ENCODE data around the gene ARHGAP21. TPM values are rescaled to one million over a fixed set of nuclear protein-coding genes. Genes with fewer than 3 reads are reported as not detected.

Gene ARHGAP21
- total RNA-seq, 1 donor from 2014 or later: 62.1 TPM

- Histone ChIP-seq H3K27ac (ENCODE audit: low read depth, low read length) (no peak overlapping the region), H3K27me3 (ENCODE audit: control insufficient read depth in 3 of 3, insufficient read depth in 3 of 3, low read length in 3 of 3) (no peaks in the 10 kb centered on the region), H3K4me1 (ENCODE audit: control insufficient read depth in 3 of 3, insufficient read depth in 3 of 3, low read length in 3 of 3) (peaks cover 20 to 30% (median 24%) of the 10 kb centered on the region in 3 donors), H3K9me3 (ENCODE audit: control insufficient read depth in 3 of 3, low read length in 3 of 3) (no peaks in the 10 kb centered on the region), H3K36me3 (ENCODE audit: control insufficient read depth in 3 of 3, insufficient read depth in 3 of 3, low read length in 3 of 3) (no peaks in the 10 kb centered on the region), H3K9ac (ENCODE audit: low read depth in 1 of 3, low read length in 3 of 3) (no peak overlapping the region), H3K4me3 (ENCODE audit: low read length in 3 of 3) (no peak overlapping the region)
These were observed 29.6 kb downstream of the ARHGAP21 start for GRCh38 chr10:24694086-24694485.

- Histone ChIP-seq H3K36me3 (ENCODE audit: control insufficient read depth in 3 of 3, insufficient read depth in 3 of 3, low read length in 3 of 3) (no peaks in the 10 kb centered on the region), H3K9ac (ENCODE audit: low read depth in 1 of 3, low read length in 3 of 3) (no peak overlapping the region), H3K27ac (ENCODE audit: low read depth, low read length) (no peak overlapping the region), H3K4me3 (ENCODE audit: low read length in 3 of 3) (peak overlapping the region in 1 of 3 donors; percentile 14), H3K9me3 (ENCODE audit: control insufficient read depth in 3 of 3, low read length in 3 of 3) (no peaks in the 10 kb centered on the region), H3K27me3 (ENCODE audit: control insufficient read depth in 3 of 3, insufficient read depth in 3 of 3, low read length in 3 of 3) (no peaks in the 10 kb centered on the region), H3K4me1 (ENCODE audit: control insufficient read depth in 3 of 3, insufficient read depth in 3 of 3, low read length in 3 of 3) (peaks cover 19 to 22% (median 20%) of the 10 kb centered on the region in 3 donors)
These were observed 32.6 kb downstream of the ARHGAP21 start for GRCh38 chr10:24690961-24691512.

DNA sequence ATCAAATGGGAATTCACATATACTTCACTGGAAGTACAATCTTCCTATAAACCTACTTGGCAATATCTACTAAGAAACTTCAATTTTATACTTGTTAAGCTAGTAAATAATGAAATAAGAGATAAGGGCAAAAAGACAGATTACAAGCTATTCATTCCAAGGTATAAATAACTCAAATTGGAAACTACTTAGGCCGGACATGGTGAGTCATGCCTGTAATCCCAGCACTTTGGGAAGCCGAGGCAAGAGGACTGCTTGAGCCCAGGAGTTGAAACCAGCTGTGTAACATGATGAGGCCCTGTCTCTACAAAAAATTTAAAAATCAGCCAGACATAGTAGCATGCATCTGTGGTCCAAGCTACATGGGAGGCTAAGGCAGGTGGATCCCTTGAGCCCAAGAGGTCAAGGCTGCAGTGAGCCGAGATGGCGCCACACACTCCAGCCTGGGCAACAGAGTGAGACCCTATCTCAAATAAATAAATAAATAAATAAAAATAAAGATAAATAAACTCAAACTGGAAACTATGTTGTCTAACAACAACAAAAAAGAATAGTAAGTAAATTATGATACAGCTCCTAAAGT is 37.6 kb downstream of the ARHGAP21 start:
- Histone ChIP-seq H3K9ac (ENCODE audit: low read depth in 1 of 3, low read length in 3 of 3) (no peak overlapping the region), H3K4me1 (ENCODE audit: control insufficient read depth in 3 of 3, insufficient read depth in 3 of 3, low read length in 3 of 3) (peaks cover 11 to 12% (median 11%) of the 10 kb centered on the region in 3 donors), H3K36me3 (ENCODE audit: control insufficient read depth in 3 of 3, insufficient read depth in 3 of 3, low read length in 3 of 3) (no peaks in the 10 kb centered on the region), H3K9me3 (ENCODE audit: control insufficient read depth in 3 of 3, low read length in 3 of 3) (no peaks in the 10 kb centered on the region), H3K27ac (ENCODE audit: low read depth, low read length) (no peak overlapping the region), H3K4me3 (ENCODE audit: low read length in 3 of 3) (no peak overlapping the region), H3K27me3 (ENCODE audit: control insufficient read depth in 3 of 3, insufficient read depth in 3 of 3, low read length in 3 of 3) (no peaks in the 10 kb centered on the region)

DNA sequence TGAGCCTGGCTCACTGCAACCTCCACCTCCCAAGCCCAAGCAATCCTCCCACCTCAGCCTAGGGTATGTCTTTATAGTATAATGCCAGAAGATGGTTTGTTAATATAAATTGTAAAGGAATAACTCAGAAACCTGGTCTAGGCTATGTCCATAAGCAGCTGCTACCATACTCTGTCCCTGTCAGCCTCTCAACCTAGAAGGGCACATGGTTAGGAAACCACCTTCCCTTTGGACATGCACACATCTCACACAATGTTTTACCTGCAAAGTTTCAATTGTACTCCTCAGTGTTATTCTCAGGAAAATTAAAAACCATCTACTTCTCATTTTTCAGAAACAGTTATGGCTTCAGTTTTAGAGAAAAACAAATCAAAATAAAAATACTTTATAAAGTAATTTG is 40.1 kb downstream of the ARHGAP21 start:
- H3K9ac ChIP-seq (ENCODE audit: low read depth in 1 of 3, low read length in 3 of 3): no peak overlapping the region
- no peak overlapping the region for H3K4me3 ChIP-seq (ENCODE audit: low read length in 3 of 3)
- no peaks in the 10 kb centered on the region for H3K36me3 ChIP-seq (ENCODE audit: control insufficient read depth in 3 of 3, insufficient read depth in 3 of 3, low read length in 3 of 3)
- no peak overlapping the region for H3K27ac ChIP-seq (ENCODE audit: low read depth, low read length)
- H3K27me3 ChIP-seq (ENCODE audit: control insufficient read depth in 3 of 3, insufficient read depth in 3 of 3, low read length in 3 of 3): no peaks in the 10 kb centered on the region
- no peaks in the 10 kb centered on the region for H3K9me3 ChIP-seq (ENCODE audit: control insufficient read depth in 3 of 3, low read length in 3 of 3)
- H3K4me1 ChIP-seq (ENCODE audit: control insufficient read depth in 3 of 3, insufficient read depth in 3 of 3, low read length in 3 of 3): peaks cover 13 to 16% (median 13%) of the 10 kb centered on the region in 3 donors

- Histone ChIP-seq H3K27me3 (ENCODE audit: control insufficient read depth in 3 of 3, insufficient read depth in 3 of 3, low read length in 3 of 3) (no peaks in the 10 kb centered on the region), H3K27ac (ENCODE audit: low read depth, low read length) (peak overlapping the region; percentile 1), H3K9me3 (ENCODE audit: control insufficient read depth in 3 of 3, low read length in 3 of 3) (no peaks in the 10 kb centered on the region), H3K4me1 (ENCODE audit: control insufficient read depth in 3 of 3, insufficient read depth in 3 of 3, low read length in 3 of 3) (peaks cover 13 to 14% (median 13%) of the 10 kb centered on the region in 3 donors), H3K36me3 (ENCODE audit: control insufficient read depth in 3 of 3, insufficient read depth in 3 of 3, low read length in 3 of 3) (no peaks in the 10 kb centered on the region), H3K4me3 (ENCODE audit: low read length in 3 of 3) (no peak overlapping the region), H3K9ac (ENCODE audit: low read depth in 1 of 3, low read length in 3 of 3) (peak overlapping the region in 1 of 3 donors; percentile 40)
These were observed 42.1 kb downstream of the ARHGAP21 start for GRCh38 chr10:24681572-24682088.

DNA sequence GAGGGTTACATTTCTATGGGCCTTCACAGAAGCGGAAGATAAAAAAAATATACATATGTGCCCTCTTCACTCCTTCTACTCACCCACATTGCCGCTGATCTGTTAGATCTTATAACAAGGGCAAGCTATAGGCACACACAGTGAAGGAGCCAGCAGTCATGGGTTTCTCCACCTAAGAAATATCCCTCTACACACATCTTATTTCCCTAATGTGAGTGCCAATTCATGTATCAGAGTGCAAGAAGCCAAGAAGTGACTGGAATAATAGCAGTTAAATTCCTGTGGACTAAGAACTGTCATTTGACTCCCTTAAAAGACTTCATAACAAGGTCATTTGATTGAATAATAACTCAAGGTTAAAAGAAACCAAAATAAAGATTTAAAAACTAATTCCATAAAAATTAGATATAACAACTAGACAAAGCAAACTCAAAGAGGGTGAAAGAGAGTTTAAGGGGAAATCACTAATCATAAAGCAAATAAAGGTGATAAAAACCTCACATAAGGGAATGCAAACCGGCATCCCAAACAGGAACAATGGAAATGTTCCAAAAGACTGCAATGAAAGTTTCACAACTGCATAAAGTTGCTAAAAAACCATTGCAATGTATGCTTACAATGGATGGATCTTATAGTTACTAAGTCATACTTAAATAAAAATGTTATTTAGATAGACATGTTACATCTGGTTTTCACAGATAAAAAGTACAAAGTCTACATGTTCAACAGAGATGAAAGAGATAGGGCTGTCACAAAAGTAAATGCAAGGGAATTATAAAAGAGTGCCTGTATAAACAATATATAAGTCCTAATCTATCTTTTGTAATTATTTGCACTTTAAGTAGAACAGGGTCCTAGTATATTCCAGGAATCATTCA is 42.8 kb downstream of the ARHGAP21 start:
- peak overlapping the region in 1 of 3 donors; percentile 29 for H3K4me3 ChIP-seq (ENCODE audit: low read length in 3 of 3)
- H3K9me3 ChIP-seq (ENCODE audit: control insufficient read depth in 3 of 3, low read length in 3 of 3): no peaks in the 10 kb centered on the region
- peak overlapping the region; percentile 25 for H3K27ac ChIP-seq (ENCODE audit: low read depth, low read length)
- peaks cover 11 to 13% (median 12%) of the 10 kb centered on the region in 3 donors for H3K4me1 ChIP-seq (ENCODE audit: control insufficient read depth in 3 of 3, insufficient read depth in 3 of 3, low read length in 3 of 3)
- H3K36me3 ChIP-seq (ENCODE audit: control insufficient read depth in 3 of 3, insufficient read depth in 3 of 3, low read length in 3 of 3): no peaks in the 10 kb centered on the region
- peak overlapping the region in 1 of 3 donors; percentile 41 for H3K9ac ChIP-seq (ENCODE audit: low read depth in 1 of 3, low read length in 3 of 3)
- no peaks in the 10 kb centered on the region for H3K27me3 ChIP-seq (ENCODE audit: control insufficient read depth in 3 of 3, insufficient read depth in 3 of 3, low read length in 3 of 3)

- Histone ChIP-seq H3K27me3 (ENCODE audit: control insufficient read depth in 3 of 3, insufficient read depth in 3 of 3, low read length in 3 of 3) (no peaks in the 10 kb centered on the region), H3K9me3 (ENCODE audit: control insufficient read depth in 3 of 3, low read length in 3 of 3) (no peaks in the 10 kb centered on the region), H3K4me1 (ENCODE audit: control insufficient read depth in 3 of 3, insufficient read depth in 3 of 3, low read length in 3 of 3) (peaks cover 11 to 13% (median 12%) of the 10 kb centered on the region in 3 donors), H3K36me3 (ENCODE audit: control insufficient read depth in 3 of 3, insufficient read depth in 3 of 3, low read length in 3 of 3) (no peaks in the 10 kb centered on the region), H3K27ac (ENCODE audit: low read depth, low read length) (no peak overlapping the region), H3K9ac (ENCODE audit: low read depth in 1 of 3, low read length in 3 of 3) (no peak overlapping the region), H3K4me3 (ENCODE audit: low read length in 3 of 3) (no peak overlapping the region)
These were observed 44.9 kb downstream of the ARHGAP21 start for GRCh38 chr10:24678757-24679156.

- Histone ChIP-seq H3K4me1 (ENCODE audit: control insufficient read depth in 3 of 3, insufficient read depth in 3 of 3, low read length in 3 of 3) (peaks cover 0 to 3% (median 0%) of the 10 kb centered on the region in 3 donors), H3K36me3 (ENCODE audit: control insufficient read depth in 3 of 3, insufficient read depth in 3 of 3, low read length in 3 of 3) (no peaks in the 10 kb centered on the region), H3K27ac (ENCODE audit: low read depth, low read length) (no peak overlapping the region), H3K9me3 (ENCODE audit: control insufficient read depth in 3 of 3, low read length in 3 of 3) (no peaks in the 10 kb centered on the region), H3K4me3 (ENCODE audit: low read length in 3 of 3) (no peak overlapping the region), H3K9ac (ENCODE audit: low read depth in 1 of 3, low read length in 3 of 3) (no peak overlapping the region), H3K27me3 (ENCODE audit: control insufficient read depth in 3 of 3, insufficient read depth in 3 of 3, low read length in 3 of 3) (no peaks in the 10 kb centered on the region)
These were observed 48.6 kb downstream of the ARHGAP21 start for GRCh38 chr10:24674892-24675632.

- H3K27ac ChIP-seq (ENCODE audit: low read depth, low read length): no peak overlapping the region
- no peaks in the 10 kb centered on the region for H3K9me3 ChIP-seq (ENCODE audit: control insufficient read depth in 3 of 3, low read length in 3 of 3)
- no peak overlapping the region for H3K4me3 ChIP-seq (ENCODE audit: low read length in 3 of 3)
- H3K9ac ChIP-seq (ENCODE audit: low read depth in 1 of 3, low read length in 3 of 3): no peak overlapping the region
- no peaks in the 10 kb centered on the region for H3K27me3 ChIP-seq (ENCODE audit: control insufficient read depth in 3 of 3, insufficient read depth in 3 of 3, low read length in 3 of 3)
- peaks cover 0 to 3% (median 0%) of the 10 kb centered on the region in 3 donors for H3K4me1 ChIP-seq (ENCODE audit: control insufficient read depth in 3 of 3, insufficient read depth in 3 of 3, low read length in 3 of 3)
- H3K36me3 ChIP-seq (ENCODE audit: control insufficient read depth in 3 of 3, insufficient read depth in 3 of 3, low read length in 3 of 3): peaks cover 0 to 3% (median 0%) of the 10 kb centered on the region in 3 donors
These were observed 52.6 kb downstream of the ARHGAP21 start for GRCh38 chr10:24670964-24671670.
